Measurements from ENCODE around the gene SCN9A. TPM values are rescaled to one million over a fixed set of nuclear protein-coding genes. Genes with fewer than 3 reads are reported as not detected.
"Not testable (repeated sequence)": the region's sequence is repeated elsewhere in the genome, so short reads cannot be mapped to it uniquely, and the experiment has no call there.

SCN9A gene
- total RNA-seq, 1 donor from 2014 or later, result 47.3 TPM

DNA sequence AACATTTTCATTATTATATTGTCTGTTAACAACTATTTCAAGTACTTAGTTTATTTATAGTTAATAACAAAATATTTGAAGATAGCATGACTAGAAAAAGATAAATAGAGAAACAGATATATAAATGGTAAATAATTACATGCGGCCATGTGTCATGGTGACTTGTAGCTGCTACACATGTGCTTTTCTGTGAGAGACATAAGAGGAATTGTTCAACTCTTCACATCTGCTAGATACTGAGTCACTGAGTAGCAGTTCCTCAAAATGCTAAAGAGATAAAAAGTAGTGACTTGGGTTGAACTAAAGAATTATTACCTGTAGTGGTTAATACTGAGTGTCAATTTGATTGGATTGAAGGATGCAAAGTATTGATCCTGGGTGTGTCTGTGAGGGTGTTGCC is 37.5 kb upstream of the SCN9A start:
- H3K4me1 Mint-ChIP-seq (ENCODE audit: unreplicated experiment), result no peaks in the 10 kb centered on the region
- peaks cover 5% of the 10 kb centered on the region for H3K36me3 Mint-ChIP-seq (ENCODE audit: low read depth, unreplicated experiment)
- H3K4me3 Mint-ChIP-seq (ENCODE audit: unreplicated experiment), result no peak overlapping the region
- no peak overlapping the region for H3K27ac Mint-ChIP-seq (ENCODE audit: unreplicated experiment)
- TF ChIP-seq, protein P1, sequence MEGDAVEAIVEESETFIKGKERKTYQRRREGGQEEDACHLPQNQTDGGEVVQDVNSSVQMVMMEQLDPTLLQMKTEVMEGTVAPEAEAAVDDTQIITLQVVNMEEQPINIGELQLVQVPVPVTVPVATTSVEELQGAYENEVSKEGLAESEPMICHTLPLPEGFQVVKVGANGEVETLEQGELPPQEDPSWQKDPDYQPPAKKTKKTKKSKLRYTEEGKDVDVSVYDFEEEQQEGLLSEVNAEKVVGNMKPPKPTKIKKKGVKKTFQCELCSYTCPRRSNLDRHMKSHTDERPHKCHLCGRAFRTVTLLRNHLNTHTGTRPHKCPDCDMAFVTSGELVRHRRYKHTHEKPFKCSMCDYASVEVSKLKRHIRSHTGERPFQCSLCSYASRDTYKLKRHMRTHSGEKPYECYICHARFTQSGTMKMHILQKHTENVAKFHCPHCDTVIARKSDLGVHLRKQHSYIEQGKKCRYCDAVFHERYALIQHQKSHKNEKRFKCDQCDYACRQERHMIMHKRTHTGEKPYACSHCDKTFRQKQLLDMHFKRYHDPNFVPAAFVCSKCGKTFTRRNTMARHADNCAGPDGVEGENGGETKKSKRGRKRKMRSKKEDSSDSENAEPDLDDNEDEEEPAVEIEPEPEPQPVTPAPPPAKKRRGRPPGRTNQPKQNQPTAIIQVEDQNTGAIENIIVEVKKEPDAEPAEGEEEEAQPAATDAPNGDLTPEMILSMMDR (IDR thresholded peaks at IDR 0.05; ENCODE audit: unreplicated experiment), result no peak
- DNase-seq (ENCODE audit: low spot score), result no peak
- no peaks in the 10 kb centered on the region for H3K27me3 Mint-ChIP-seq (ENCODE audit: unreplicated experiment)
- H3K9me3 Mint-ChIP-seq (ENCODE audit: unreplicated experiment), result no peaks in the 10 kb centered on the region

DNA sequence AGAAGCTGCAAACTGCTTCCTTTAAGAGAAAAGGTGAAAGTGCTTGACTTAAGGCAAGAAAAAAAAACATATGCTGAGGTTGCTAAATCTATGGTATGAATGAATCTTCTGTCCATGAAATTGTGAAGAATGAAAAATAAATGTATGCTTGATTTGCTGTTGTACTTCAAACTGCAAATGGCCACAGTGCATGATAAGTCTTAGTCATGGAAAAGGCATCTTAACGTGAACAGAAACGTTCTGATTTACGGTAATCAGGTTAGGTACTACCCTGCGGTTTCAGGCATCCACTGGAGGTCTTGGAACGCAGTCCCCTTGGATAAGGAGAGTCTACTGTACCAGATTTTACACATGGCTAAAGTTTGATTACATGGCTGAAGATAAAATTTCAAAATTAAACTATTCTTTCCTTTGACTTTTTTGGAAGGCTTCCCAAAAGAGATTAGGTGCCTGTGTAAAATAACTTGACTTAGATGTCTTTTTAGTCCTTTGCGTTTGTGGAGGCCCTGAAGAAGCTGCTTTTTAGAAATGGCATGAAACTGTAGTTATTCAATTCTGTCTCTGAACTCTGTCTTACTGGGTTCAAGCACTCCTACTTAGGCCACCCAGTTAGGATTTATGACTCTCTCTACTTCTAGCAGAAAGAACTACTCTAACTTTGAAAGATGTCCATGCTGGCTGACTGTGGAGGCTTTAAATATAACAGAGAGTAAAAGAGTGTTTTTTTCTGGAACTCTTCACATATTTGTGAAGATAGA is 35.9 kb upstream of the SCN9A start:
- Mint-ChIP-seq H3K36me3 (ENCODE audit: low read depth, unreplicated experiment) (peaks cover 5% of the 10 kb centered on the region), H3K27ac (ENCODE audit: unreplicated experiment) (no peak overlapping the region), H3K4me1 (ENCODE audit: unreplicated experiment) (no peaks in the 10 kb centered on the region), H3K9me3 (ENCODE audit: unreplicated experiment) (no peaks in the 10 kb centered on the region), H3K27me3 (ENCODE audit: unreplicated experiment) (no peaks in the 10 kb centered on the region), H3K4me3 (ENCODE audit: unreplicated experiment) (no peak overlapping the region)
- TF ChIP-seq, protein P1 (IDR thresholded peaks at IDR 0.05; ENCODE audit: unreplicated experiment), result no peak
- no peak for DNase-seq (ENCODE audit: low spot score)

DNA sequence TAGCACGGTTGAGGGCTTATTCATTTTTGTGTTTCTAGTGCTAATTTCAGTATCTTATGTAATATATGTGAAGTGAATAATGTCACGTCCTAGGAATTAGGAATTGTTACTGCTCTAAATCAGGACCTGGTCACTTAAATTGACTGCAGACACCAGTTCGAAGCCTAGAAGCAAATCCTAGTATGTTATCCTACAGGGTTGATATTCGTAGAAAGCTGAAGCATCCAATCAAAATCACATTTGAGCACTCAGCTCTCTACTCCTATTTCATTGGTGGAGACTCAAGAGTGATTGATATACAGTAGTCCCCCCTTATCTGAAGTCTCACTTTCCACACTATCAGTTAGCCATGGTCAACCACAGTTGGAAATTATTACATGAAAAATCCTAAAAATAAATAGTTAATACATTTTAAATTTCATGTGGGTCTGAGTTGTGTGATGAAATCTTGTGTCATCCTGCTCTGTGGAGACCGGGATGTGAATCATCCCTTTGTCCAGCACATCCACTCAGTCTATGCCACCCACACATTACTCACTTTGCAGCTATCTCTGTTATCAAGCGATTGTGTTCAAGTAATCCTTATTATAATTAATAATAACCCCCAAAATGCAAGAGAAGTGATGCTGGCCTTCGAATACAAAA is 35.2 kb upstream of the SCN9A start:
- Mint-ChIP-seq H3K4me1 (ENCODE audit: unreplicated experiment) (no peaks in the 10 kb centered on the region), H3K4me3 (ENCODE audit: unreplicated experiment) (no peak overlapping the region), H3K9me3 (ENCODE audit: unreplicated experiment) (no peaks in the 10 kb centered on the region), H3K27ac (ENCODE audit: unreplicated experiment) (no peak overlapping the region), H3K27me3 (ENCODE audit: unreplicated experiment) (no peaks in the 10 kb centered on the region), H3K36me3 (ENCODE audit: low read depth, unreplicated experiment) (peaks cover under 1% of the 10 kb centered on the region)
- TF ChIP-seq, protein P1 (IDR thresholded peaks at IDR 0.05; ENCODE audit: unreplicated experiment), result no peak
- no peak for DNase-seq (ENCODE audit: low spot score)

DNA sequence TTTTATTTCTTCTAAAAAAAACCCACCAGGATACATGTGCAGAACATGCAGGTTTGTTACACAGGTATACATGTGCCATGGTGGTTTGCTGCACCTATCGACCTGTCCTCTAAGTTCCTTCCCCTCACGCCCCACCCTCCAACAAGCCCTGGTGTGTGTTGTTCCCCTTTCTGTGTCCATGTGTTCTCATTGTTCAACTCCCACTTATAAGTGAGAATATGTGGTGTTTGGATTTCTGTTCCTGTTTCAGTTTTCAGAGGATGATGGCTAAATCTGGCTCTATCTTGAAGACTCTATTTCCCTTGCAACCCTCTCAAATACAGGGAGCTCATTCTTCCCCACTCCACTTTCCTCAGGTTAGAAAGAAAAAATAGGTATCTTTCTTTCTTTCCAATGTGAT is 32.0 kb upstream of the SCN9A start:
- H3K27ac Mint-ChIP-seq (ENCODE audit: unreplicated experiment); H3K9me3 Mint-ChIP-seq (ENCODE audit: unreplicated experiment): not testable (repeated sequence)

DNA sequence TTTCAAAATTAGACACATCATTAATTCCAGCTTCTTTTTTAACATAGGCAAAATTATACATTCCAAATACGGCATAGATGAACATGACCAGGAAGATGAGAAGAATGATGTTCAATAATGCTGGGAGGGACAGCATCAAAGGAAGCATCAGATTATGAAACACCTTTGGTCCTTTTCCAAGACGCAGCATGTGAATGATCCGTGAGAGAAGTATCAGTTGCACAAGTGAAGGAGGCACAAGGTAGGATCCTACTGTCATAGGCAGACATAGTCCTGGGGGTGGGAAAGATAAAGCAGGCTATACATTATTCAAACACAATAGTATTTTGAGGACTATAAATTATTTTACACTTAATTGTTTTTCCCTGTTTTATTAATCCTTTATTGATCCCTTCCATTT is 30.6 kb upstream of the SCN9A start:
- TF ChIP-seq, protein P1 (IDR thresholded peaks at IDR 0.05; ENCODE audit: unreplicated experiment), result no peak
- DNase-seq (ENCODE audit: low spot score), result no peak
- H3K27ac Mint-ChIP-seq (ENCODE audit: unreplicated experiment), result no peak overlapping the region
- no peaks in the 10 kb centered on the region for H3K4me1 Mint-ChIP-seq (ENCODE audit: unreplicated experiment)
- no peak overlapping the region for H3K4me3 Mint-ChIP-seq (ENCODE audit: unreplicated experiment)
- no peaks in the 10 kb centered on the region for H3K36me3 Mint-ChIP-seq (ENCODE audit: low read depth, unreplicated experiment)
- no peaks in the 10 kb centered on the region for H3K9me3 Mint-ChIP-seq (ENCODE audit: unreplicated experiment)
- H3K27me3 Mint-ChIP-seq (ENCODE audit: unreplicated experiment), result no peaks in the 10 kb centered on the region

More for the DNA sequence above, 32.0 kb upstream of the SCN9A start:
- H3K4me1 Mint-ChIP-seq (ENCODE audit: unreplicated experiment); DNase-seq (ENCODE audit: low spot score); H3K36me3 Mint-ChIP-seq (ENCODE audit: low read depth, unreplicated experiment); H3K27me3 Mint-ChIP-seq (ENCODE audit: unreplicated experiment); H3K4me3 Mint-ChIP-seq (ENCODE audit: unreplicated experiment): not testable (repeated sequence)
